Adipocyte (in vitro differentiated cells): ENCODE results near the gene SLC35B2.

Experiments
- DNase-seq: peaks from one replicate; pipeline ENCODE4 v3.0.0-alpha.2; 2015; ENCODE audit warnings: low read depth
- H3K27me3 ChIP-seq: replicated peaks from 2 replicates; pipeline ENCODE4 v1.7.0; 2013; ENCODE audit warnings: mild to moderate bottlenecking, low read length, moderate library complexity; ENCODE audit not compliant: control insufficient read depth, insufficient read depth
- H3K36me3 ChIP-seq: 2 replicates; pipeline ENCODE4 v1.7.0; 2013; ENCODE audit warnings: low read length, mild to moderate bottlenecking, moderate library complexity; ENCODE audit not compliant: control insufficient read depth, insufficient read depth, severe bottlenecking
- H3K4me1 ChIP-seq: 2 replicates; pipeline ENCODE4 v1.7.0; 2013; ENCODE audit warnings: mild to moderate bottlenecking, low read length, moderate library complexity; ENCODE audit not compliant: control insufficient read depth, insufficient read depth
- H3K4me3 ChIP-seq: 2 replicates; pipeline ENCODE4 v1.7.0; 2013; ENCODE audit warnings: mild to moderate bottlenecking, low read length, moderate library complexity
- H3K9ac ChIP-seq: 2 replicates; pipeline ENCODE4 v1.7.0; 2013; ENCODE audit warnings: mild to moderate bottlenecking, low read length, moderate library complexity
- H3K9me3 ChIP-seq: 2 replicates; pipeline ENCODE4 v1.7.0; 2013; ENCODE audit warnings: mild to moderate bottlenecking, low read length, moderate library complexity; ENCODE audit not compliant: control insufficient read depth

SLC35B2 gene

DNA sequence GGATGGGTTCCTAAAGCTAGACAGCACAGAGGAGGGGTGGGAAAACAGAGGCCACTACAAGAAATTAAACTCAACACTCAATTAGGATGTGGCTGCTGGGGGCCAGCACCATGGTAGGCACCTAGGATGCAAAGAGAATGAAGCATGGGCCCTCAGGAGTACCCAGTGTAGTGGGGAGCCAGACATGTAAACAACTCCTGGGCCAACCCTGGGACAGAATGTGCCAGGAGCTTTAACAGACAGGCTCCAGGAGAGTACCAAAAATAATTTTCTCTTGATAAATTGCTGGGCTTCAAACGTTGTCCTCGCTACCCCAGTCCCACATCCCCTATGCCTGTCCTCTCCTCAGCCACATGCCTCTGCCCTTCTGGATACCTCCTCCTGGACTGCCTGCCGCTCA is 14.6 kb upstream of the SLC35B2 start:
- H3K36me3 ChIP-seq, result no peaks in the 10 kb centered on the region
- DNase-seq, result no peak
- no peaks in the 10 kb centered on the region for H3K4me1 ChIP-seq
- H3K27me3 ChIP-seq, result peaks cover 68% of the 10 kb centered on the region
- no peak overlapping the region for H3K9ac ChIP-seq
- H3K4me3 ChIP-seq, result no peak overlapping the region
- no peaks in the 10 kb centered on the region for H3K9me3 ChIP-seq

DNA sequence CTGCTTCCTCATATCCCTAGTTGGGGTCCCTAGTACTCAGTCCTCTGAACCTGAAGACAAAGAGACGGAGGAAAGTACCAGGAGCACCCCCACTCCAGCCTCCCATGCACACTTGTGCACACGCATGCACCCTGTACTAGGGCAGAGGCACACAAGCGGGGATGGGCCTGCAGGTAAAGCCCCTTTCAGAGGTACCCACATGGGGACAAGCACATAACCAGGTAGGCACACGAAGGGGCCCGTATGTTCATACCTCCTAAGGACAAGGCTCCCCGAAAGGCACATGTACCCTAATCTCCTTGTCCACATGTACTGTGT is 14.0 kb upstream of the SLC35B2 start:
- H3K27me3 ChIP-seq, result peaks cover 63% of the 10 kb centered on the region

DNA sequence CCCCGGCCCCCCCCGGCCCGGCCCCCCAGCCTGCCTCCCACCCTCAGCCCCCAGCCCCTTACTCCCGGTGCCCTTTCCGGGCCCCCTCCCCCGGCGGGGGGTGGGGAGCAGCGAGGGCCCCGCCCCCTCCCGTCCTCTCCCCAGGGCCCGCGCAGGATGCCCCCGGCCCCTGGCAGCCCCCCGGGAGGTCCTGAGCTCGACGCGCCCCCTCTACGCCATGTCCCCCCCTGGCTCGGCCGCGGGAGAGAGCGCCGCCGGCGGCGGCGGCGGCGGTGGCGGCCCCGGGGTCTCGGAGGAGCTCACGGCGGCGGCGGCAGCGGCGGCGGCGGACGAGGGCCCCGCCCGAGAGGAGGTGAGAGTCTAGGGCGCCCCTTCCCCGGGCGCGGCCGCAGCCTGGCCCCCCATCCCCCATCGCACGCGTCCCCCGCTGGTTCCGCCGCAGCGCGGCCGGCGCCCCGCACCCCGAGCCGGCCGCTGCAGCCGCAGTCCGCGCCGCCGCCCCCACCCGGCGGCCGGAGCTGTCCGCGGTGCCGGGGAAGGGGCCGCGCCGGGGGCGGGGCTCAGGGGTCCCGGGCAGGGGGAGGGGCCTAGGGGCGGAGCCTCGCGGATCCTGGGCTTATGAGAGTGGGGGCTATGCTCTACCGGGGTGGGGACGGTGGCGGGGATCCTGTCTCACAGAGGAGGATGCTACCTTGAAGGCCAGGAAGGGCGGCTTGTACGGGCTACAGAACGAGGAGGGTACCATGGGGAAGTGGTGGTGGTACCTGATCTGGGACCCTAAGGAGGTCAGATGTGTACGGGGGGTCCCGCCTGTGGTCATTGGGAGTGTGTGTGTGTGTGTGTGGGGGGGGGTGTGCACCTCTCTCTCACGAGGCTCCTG is 13.4 kb upstream of the SLC35B2 start:
- Histone ChIP-seq H3K27me3 (peaks cover 62% of the 10 kb centered on the region), H3K9ac (no peak overlapping the region), H3K4me3 (no peak overlapping the region), H3K4me1 (no peaks in the 10 kb centered on the region), H3K9me3 (no peaks in the 10 kb centered on the region), H3K36me3 (no peaks in the 10 kb centered on the region)
- DNase-seq, result peak; percentile 33

More for the DNA sequence above, 14.0 kb upstream of the SLC35B2 start:
- H3K4me3 ChIP-seq, result no peak overlapping the region
- DNase-seq, result no peak
- H3K4me1 ChIP-seq, result no peaks in the 10 kb centered on the region
- no peaks in the 10 kb centered on the region for H3K36me3 ChIP-seq
- H3K9me3 ChIP-seq, result no peaks in the 10 kb centered on the region
- H3K9ac ChIP-seq, result no peak overlapping the region

DNA sequence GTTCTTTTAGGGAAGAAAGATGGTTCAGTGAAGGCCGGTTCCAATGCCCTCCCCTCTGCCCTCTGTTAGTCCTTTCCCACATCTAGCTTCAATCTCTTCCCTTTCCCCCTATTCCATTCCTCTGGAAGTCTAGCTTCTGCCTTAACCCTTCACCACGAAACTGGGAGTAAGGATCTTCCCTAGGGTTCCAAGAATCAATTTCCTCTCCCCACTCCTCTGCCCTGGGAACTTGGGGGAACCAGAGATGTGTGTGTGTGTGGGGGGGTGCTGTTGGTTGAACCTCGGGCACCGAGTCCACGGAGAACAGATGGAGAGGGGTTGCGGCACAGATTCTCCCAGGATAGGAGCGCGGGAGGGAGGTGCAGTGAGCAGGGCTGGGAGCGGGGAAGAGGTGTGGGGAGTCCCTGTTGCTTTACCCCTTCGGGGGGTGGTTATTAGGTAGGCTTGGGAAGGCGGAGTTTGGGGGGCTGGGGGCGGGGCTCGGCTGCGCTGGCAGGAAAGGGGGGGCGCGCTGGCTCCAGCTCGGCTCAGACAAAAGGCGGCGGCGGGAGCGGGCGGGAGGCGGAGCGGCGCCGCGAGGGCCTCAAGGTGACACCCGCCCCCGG is 12.7 kb upstream of the SLC35B2 start, which contains the start of gene TMEM151B:
Gene TMEM151B, plus strand, starts transcription at position 530 of the 605 bp plus-strand sequence. CDS start 293 bp downstream, outside the sequence.
- no peak for DNase-seq
- Histone ChIP-seq H3K4me3 (no peak within 1 kb of the TSS), H3K27me3 (peaks cover 55% of the 10 kb centered on the region), H3K9ac (no peak within 1 kb of the TSS), H3K36me3 (no peaks in the 10 kb centered on the region), H3K9me3 (no peaks in the 10 kb centered on the region), H3K4me1 (no peaks in the 10 kb centered on the region)

DNA sequence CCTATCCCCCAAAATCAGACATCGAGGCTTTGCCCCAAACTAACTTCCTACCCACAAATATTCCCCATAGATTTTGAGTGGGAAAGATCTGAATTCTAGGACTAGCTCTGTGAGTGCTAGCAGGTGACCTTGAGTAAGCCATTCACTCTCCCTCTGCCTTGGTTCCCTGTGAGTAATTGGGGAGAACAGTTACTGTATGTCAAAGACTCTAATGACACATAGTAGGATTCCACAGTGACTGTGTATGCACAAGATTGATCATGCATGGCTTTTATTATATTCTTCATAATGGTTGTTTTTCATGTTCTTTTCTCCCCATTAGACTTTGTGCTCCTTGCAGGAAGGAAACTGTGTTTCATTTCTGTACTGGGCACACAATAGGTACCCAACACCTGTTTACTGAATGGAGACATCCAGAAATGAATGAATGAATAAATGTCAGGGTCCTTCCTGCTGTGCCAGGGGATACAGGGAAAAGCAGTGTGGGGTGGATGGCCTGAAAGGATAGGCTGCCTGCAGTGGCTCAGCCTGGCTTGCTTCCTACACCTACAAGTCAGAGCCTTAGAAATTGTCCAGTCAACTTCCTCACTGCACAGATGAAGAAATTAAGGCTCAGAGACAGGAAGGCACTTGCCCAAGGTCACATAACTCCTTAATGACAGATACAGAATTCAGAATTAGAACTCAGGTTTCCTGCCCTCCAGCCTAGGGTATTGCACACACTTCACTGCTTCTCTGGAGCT is 12.0 kb upstream of the SLC35B2 start:
- H3K9me3 ChIP-seq, result no peaks in the 10 kb centered on the region
- H3K36me3 ChIP-seq, result no peaks in the 10 kb centered on the region
- DNase-seq, result no peak
- no peak overlapping the region for H3K4me3 ChIP-seq
- H3K27me3 ChIP-seq, result peaks cover 52% of the 10 kb centered on the region
- H3K4me1 ChIP-seq, result peaks cover 6% of the 10 kb centered on the region
- no peak overlapping the region for H3K9ac ChIP-seq

DNA sequence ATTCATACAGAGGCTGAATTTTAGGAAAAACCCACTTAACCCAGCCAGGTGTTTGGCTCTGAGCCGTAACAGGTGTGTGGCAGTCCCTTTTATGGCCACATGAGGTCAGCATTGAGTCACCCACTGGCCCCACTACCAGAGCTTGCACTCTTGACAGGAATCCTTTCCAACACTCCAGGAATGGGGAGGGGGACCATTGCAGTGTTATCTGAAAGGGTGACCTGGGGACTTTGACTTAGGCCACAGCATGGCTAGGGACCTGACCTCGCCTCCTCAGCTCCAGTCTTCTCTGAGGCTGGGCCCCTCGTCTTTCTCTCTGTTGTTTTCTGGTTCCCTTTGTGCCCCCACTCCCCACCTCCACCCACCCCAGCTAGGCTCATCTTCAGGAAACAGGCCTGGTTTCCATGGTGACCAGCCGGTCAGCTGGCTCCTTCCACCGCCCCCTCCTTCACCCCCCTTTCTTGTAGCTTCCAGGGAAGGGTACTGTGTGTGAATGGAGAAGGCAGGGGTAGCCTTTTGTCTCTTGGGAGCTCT is 10.8 kb upstream of the SLC35B2 start:
- H3K36me3 ChIP-seq, result no peaks in the 10 kb centered on the region
- H3K9me3 ChIP-seq, result no peaks in the 10 kb centered on the region
- peaks cover 42% of the 10 kb centered on the region for H3K27me3 ChIP-seq
- H3K4me1 ChIP-seq, result peaks cover 18% of the 10 kb centered on the region
- H3K9ac ChIP-seq, result no peak overlapping the region
- no peak overlapping the region for H3K4me3 ChIP-seq
- DNase-seq, result peak; percentile 68

DNA sequence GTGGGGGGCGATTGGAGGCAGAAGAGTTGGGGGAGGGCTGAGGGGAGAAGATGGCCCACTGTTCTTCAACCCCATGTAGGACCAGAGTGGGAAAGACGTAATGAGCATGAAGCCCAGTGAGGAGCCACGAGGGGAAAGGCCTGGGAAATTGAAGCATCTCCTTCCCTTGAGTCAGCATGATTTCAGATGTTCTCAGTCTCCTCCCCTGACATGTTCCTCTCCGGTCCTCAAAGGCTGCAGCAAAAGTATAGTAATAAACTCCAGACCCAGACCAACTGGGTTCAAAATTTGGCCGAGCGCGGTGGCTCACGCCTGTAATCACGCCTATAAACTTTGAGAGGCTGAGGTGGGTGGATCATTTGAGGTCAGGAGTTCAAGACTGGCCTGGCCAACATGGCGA is 9.9 kb upstream of the SLC35B2 start:
- Histone ChIP-seq H3K4me3 (no peak overlapping the region), H3K27me3 (peaks cover 34% of the 10 kb centered on the region), H3K4me1 (peaks cover 22% of the 10 kb centered on the region), H3K9me3 (no peaks in the 10 kb centered on the region), H3K9ac (no peak overlapping the region), H3K36me3 (no peaks in the 10 kb centered on the region)
- DNase-seq, result no peak

DNA sequence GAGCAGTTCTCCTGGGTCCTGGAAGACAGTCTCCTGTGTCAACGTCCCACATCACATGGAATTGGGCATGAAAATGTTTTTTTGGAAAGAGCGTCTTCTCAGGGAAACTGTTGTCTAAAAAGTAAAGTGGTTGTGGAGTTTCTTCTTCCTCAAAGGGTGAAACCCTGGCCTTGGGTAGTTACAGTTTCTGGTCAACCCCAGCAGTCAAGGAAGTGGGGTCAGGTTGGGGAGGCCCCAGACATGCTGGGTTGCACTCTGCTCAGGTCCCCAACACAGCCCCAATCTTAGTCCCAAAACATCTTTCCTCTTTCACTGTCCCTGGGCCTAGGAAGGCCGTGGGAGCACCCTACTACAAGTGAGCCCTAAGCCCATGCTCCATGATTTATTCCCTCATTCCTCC is 9.0 kb upstream of the SLC35B2 start:
- no peak overlapping the region for H3K9ac ChIP-seq
- H3K4me3 ChIP-seq, result no peak overlapping the region
- H3K36me3 ChIP-seq, result no peaks in the 10 kb centered on the region
- no peak for DNase-seq
- no peaks in the 10 kb centered on the region for H3K9me3 ChIP-seq
- peaks cover 22% of the 10 kb centered on the region for H3K4me1 ChIP-seq
- H3K27me3 ChIP-seq, result peaks cover 25% of the 10 kb centered on the region

DNA sequence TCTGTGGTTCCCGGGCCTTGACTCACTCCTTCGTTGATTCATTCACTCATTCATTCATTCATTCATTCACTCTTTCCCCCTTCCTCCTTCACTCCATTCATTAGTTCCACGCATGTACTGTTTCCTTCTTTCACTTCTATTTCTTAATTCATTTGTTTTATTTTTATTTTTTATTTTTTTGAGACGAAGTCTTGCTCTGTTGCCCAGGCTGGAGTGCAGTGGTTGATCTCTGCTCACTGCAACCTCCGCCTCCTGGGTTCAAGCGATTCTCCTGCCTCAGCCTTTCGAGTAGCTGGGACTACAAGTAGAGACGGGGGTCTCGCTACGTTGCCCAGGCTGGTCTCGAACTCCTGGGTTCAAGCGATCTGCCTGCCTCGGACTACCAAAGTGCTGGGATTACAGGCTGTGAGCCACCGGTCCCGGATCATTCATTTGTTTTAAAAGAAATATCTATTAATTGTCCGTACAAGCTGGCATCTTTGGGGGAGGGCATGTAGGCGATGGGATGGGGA is 8.4 kb upstream of the SLC35B2 start:
- Histone ChIP-seq H3K4me1 (peaks cover 22% of the 10 kb centered on the region), H3K27me3 (peaks cover 21% of the 10 kb centered on the region), H3K9ac (no peak overlapping the region), H3K4me3 (peak overlapping the region; percentile 55), H3K36me3 (no peaks in the 10 kb centered on the region), H3K9me3 (no peaks in the 10 kb centered on the region)
- DNase-seq, result no peak

DNA sequence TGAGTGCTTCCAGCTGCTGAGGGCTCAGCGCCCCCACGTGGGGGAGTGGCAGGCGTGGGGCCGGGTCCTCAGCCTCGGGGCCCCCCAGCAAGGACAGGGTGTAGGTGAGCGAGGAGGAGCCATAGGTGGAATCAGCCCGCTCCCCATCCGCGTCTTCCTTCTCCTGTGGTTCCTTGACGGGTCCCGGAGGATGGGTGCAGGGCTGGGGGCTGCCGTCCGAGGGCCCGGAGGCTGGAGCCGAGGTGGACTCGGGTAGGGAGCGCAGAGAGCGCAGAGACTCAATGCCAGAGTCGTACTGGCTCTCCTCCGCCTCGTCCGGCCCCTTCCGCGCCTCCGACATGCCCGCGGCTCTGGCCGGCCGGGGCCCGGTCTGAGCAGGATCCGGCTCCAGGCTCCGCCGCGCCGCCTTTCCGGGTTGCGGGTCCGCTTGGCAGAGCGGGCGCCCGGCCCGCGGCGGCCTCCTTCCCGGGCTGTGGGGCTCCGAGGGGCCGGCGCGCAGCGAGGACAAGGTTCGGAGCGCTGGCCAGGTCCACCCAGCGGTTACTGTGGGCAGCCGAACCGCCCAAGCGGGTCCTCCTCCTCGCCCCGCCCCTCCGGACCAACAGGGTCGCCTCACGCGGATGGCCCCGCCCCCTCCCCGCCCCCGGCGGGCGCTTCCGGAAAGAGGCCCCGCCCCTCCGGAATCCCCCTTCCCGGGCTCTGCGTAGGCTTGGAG is 7.8 kb upstream of the SLC35B2 start, which contains the start of gene NFKBIE:
Gene NFKBIE, minus strand, starts transcription at position 545 of the 715 bp plus-strand sequence. Its CDS starts 205 bp downstream, at position 340.
- Histone ChIP-seq H3K4me1 (peaks cover 22% of the 10 kb centered on the region), H3K9me3 (no peaks in the 10 kb centered on the region), H3K4me3 (peak within 1 kb of the TSS; percentile 84), H3K36me3 (no peaks in the 10 kb centered on the region), H3K27me3 (peaks cover 21% of the 10 kb centered on the region), H3K9ac (peak within 1 kb of the TSS; percentile 87)
- DNase-seq, result peak; percentile 99
